ENCODE measurements around the gene FAM76A.
A peak's percentile ranks its signal among the peaks of the same experiment; 100 is the strongest.
"Not testable (repeated sequence)": the region's sequence is repeated elsewhere in the genome, so short reads cannot be mapped to it uniquely, and the experiment has no call there.

The FAM76A gene

DNA sequence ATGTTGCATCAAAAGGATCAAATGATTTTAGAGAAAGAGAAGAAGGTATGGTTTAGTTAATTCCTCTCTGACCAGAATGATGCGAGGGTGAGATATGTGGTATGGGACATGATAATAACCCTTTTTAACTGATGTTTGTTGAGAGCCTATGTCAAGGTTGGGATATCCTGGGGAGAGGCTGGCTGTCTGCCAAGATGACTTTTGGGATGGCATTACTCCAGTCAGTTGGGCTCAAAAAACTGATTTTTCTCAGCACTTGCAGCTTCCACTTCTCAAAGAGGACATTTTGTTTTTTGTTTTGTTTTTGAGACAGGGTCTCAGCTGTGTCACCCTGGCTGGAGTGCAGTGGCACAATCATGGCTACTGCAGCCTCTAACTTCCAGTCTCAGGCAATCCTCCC lies 29.5 kb downstream of the FAM76A start:
- no peaks in the 10 kb centered on the region for H3K9me3 Mint-ChIP-seq
- H3K4me3 Mint-ChIP-seq, result no peak overlapping the region
- H3K4me1 Mint-ChIP-seq (ENCODE audit: low read depth), result peaks cover 2% of the 10 kb centered on the region
- H3K36me3 Mint-ChIP-seq (ENCODE audit: low read depth), result peaks cover 22% of the 10 kb centered on the region
- peak overlapping the region; percentile 31 for H3K27ac Mint-ChIP-seq
- no peaks in the 10 kb centered on the region for H3K27me3 Mint-ChIP-seq (ENCODE audit: low read depth)

DNA sequence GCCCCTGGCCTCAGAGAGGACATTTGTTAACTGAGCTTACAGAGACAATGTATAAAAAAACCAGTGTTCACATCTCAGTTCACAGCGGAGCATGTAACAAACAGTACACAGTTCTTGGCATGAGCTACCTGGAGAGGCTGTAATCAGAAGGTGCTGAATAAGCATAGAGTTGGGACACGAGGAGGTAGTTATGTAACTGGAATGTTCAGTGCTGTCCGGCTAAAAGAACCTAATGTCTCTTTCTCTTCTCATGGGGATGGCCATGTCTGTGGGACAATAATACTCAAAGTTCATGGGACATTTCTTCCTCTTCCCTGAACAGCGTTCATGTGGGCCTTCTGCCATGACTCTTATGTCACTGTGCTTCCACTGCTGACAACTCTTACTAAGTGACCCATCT lies 30.1 kb downstream of the FAM76A start:
- Mint-ChIP-seq H3K27ac (no peak overlapping the region), H3K4me3 (no peak overlapping the region), H3K27me3 (ENCODE audit: low read depth) (no peaks in the 10 kb centered on the region), H3K36me3 (ENCODE audit: low read depth) (peaks cover 20% of the 10 kb centered on the region), H3K9me3 (no peaks in the 10 kb centered on the region), H3K4me1 (ENCODE audit: low read depth) (peaks cover 2% of the 10 kb centered on the region)

DNA sequence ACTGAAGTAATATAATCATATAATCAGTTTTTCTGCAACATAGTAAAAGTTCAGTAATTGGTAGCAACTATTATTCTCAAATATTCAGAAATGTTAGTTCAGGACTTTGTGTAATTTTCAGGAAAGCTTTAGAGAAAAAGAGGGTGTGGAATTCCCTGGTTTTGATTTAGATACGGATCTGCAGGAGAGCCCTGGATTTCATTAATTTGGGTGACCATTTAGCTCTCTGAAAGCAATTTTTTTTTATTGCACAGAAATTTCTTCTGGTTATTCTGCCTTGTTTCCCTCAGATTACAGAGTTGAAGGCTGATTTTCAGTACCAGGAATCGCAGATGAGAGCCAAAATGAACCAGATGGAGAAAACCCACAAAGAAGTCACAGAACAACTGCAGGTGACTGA lies 33.5 kb downstream of the FAM76A start:
- H3K36me3 Mint-ChIP-seq (ENCODE audit: low read depth), result peaks cover 19% of the 10 kb centered on the region
- no peaks in the 10 kb centered on the region for H3K27me3 Mint-ChIP-seq (ENCODE audit: low read depth)
- H3K4me3 Mint-ChIP-seq, result no peak overlapping the region
- no peaks in the 10 kb centered on the region for H3K9me3 Mint-ChIP-seq
- no peaks in the 10 kb centered on the region for H3K4me1 Mint-ChIP-seq (ENCODE audit: low read depth)
- H3K27ac Mint-ChIP-seq, result no peak overlapping the region

DNA sequence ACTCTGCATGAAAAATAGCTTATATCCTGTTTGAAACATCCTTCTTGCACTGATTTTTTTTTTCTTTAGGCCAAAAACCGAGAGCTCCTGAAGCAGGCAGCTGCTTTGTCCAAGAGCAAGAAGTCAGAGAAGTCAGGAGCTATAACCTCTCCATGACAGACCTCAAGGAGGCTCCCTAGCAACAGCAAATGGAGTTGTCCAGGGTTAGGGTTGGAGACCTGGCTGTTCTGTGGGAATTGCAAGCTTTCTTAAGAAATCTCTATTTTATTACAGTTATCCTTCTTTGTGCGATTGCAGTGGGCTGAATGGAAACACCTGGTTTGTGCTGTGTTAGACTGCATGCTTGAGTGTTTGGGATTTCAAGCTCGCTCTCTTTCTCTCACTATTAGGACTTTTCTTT lies 34.7 kb downstream of the FAM76A start:
- H3K27me3 Mint-ChIP-seq (ENCODE audit: low read depth), result no peaks in the 10 kb centered on the region
- no peak overlapping the region for H3K27ac Mint-ChIP-seq
- H3K36me3 Mint-ChIP-seq (ENCODE audit: low read depth), result peaks cover 16% of the 10 kb centered on the region
- no peak overlapping the region for H3K4me3 Mint-ChIP-seq
- no peaks in the 10 kb centered on the region for H3K9me3 Mint-ChIP-seq
- no peaks in the 10 kb centered on the region for H3K4me1 Mint-ChIP-seq (ENCODE audit: low read depth)

DNA sequence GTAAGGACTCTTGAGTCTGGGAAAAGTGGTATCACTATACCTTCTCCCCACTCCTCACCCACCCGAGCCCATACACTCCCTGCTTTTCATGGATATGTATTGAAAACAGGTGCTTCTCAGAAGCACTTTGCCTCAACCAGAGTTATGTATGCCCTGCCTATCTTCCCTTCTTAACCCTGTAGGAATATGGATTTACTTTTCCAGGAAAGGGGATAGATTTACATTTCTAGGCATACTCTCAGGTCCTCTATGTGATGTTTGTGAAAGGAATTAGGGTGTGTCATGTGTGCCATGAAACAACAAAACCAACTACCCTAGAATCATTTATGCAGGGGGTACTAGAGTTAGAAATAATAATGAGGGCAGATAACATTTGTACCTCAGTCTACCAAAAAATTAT lies 36.3 kb downstream of the FAM76A start:
- Mint-ChIP-seq H3K4me3 (no peak overlapping the region), H3K4me1 (ENCODE audit: low read depth) (peaks cover 2% of the 10 kb centered on the region), H3K36me3 (ENCODE audit: low read depth) (peaks cover 16% of the 10 kb centered on the region), H3K27me3 (ENCODE audit: low read depth) (no peaks in the 10 kb centered on the region), H3K9me3 (no peaks in the 10 kb centered on the region), H3K27ac (no peak overlapping the region)

DNA sequence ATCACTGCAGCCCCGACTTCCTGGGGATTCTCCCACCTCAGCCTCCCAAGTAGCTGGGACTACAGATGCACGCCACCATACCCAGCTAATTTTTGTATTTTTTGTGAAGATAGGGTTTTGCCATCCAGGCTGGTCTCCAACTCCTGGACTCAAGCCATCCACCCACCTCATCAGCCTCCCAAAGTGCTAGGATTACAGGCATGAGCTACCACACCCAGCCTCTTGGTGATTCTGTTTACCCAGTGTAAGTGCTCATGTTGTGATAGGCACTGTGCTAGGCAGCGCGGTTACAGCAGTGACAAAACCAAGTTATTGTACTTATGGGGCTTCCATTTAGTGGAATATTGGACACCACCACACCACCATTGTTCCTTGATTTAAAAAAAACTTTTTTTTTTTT lies 37.6 kb downstream of the FAM76A start:
- Mint-ChIP-seq H3K27ac (no peak overlapping the region), H3K27me3 (ENCODE audit: low read depth) (no peaks in the 10 kb centered on the region), H3K4me3 (no peak overlapping the region), H3K9me3 (no peaks in the 10 kb centered on the region), H3K4me1 (ENCODE audit: low read depth) (peaks cover 2% of the 10 kb centered on the region), H3K36me3 (ENCODE audit: low read depth) (peaks cover 12% of the 10 kb centered on the region)

DNA sequence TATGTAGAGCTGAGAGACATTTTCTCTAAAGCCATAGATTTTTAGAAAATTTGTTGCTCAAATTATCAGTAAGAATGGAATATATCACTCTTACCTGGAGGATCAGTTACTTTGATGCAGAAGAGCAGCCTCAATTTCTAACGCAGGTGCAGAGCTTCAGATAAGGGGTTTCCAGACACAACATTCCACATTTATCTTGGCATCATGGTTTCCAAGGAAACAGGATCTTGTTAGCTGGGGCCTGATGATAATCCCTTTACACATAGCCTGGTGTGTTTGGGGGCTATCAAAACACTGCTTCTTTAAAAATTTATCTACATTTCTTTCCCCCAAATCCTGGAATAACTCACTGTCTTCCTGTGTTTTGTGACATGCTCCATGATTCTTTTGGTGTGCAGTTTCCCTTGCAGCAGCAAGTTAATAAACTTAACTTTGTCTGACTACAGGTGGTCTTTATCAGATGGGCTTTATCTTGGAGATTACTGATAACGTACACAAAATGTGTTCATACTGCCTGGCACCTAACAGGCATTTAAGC lies 44.6 kb downstream of the FAM76A start:
- no peak overlapping the region for H3K4me3 Mint-ChIP-seq
- no peaks in the 10 kb centered on the region for H3K9me3 Mint-ChIP-seq
- H3K36me3 Mint-ChIP-seq (ENCODE audit: low read depth), result no peaks in the 10 kb centered on the region
- H3K27me3 Mint-ChIP-seq (ENCODE audit: low read depth), result no peaks in the 10 kb centered on the region
- no peak overlapping the region for H3K27ac Mint-ChIP-seq
- H3K4me1 Mint-ChIP-seq (ENCODE audit: low read depth), result peaks cover 16% of the 10 kb centered on the region

DNA sequence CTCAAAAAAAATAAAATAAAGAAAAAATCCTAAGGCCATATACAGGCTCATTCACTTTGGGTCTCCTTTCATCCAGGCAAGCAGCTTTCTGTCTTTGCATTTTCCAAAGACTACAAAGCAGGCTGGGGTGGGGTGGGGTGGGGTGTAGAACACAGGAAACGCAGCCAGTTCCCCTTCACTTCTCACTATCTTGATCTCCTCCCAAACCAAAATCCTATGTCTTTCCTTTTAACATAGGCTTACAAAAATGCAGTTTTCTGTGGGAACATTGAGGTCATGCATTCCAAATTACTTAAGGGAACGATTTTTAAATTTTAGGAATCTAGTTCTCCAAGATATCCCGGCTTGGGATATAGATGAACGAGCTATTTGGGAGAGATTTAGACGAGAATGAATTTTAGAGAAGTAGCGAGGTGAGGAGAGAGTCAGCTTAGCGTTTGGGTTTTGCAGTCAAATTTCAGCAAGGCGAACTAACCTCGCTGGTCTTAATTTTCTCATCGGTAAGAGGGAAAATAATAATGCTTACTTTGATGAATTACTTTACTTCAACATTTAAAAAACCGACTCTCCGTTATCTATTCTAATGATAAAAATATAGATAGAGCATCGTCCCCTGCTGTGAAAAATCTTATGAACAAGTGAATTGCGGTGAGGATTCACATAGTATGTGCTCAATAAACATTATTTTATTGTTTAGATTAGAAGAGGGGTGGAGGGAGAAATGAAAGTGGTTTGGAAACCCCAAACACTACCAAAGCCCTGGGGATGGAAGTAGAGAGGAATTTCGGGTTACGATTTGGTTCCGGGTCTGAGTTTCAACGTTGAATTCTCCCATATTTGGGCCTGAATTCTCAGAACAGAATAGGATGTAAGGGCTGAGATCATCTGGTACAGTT lies 46.5 kb downstream of the FAM76A start:
- Mint-ChIP-seq H3K27ac (peak overlapping the region; percentile 98), H3K9me3 (no peaks in the 10 kb centered on the region), H3K36me3 (ENCODE audit: low read depth) (peaks cover 9% of the 10 kb centered on the region), H3K4me1 (ENCODE audit: low read depth) (peaks cover 25% of the 10 kb centered on the region), H3K27me3 (ENCODE audit: low read depth) (no peaks in the 10 kb centered on the region), H3K4me3 (peak overlapping the region; percentile 95)

DNA sequence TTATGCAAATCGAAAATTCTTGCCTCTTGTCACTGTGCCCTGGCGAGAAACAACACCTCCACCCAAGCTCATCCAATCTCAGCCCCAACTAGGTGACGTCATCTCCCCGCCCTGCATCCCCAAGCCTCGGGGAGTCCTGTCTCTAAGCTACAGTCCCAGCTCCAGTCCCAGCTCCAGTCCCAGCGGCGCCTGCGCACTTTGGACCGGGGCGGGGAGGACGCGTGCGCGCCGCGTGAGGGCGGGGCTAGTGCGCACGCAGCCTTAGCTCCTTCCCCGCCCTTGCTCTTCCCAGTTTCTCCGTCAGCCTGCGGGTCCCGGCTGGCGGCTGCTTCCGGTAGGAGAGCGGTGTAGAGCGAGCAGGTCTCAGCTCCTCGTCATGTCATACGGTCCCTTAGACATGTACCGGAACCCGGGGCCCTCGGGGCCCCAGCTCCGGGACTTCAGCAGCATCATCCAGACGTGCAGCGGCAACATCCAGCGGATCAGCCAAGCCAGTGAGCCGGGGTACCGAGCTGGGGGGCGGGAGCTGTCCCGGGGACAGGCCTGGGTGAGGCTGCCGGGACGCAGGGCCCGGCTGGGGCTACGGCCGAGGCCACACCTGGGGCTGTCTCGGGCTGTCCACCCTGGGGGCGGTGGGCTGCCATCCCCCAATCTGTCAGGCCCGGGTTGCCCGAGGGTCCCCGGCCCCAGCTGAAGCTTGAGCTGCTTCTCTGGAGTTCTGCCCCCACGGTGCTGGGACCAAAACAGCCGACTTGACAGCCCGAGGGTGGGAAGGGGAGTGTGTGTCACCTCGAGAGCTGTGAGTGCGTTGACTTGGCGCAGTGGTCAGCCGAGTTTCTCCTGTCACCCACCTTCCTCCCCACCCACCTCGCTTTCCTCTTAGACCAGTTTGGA lies 47.4 kb downstream of the FAM76A start, which contains the start of gene STX12:
Gene STX12, plus strand, starts transcription at position 288 of the 894 bp plus-strand sequence. Its CDS starts 89 bp downstream, at position 377.
- peak within 1 kb of the TSS; percentile 98 for H3K27ac Mint-ChIP-seq
- no peaks in the 10 kb centered on the region for H3K27me3 Mint-ChIP-seq (ENCODE audit: low read depth)
- peaks cover 9% of the 10 kb centered on the region for H3K36me3 Mint-ChIP-seq (ENCODE audit: low read depth)
- H3K4me1 Mint-ChIP-seq (ENCODE audit: low read depth), result peaks cover 25% of the 10 kb centered on the region
- no peaks in the 10 kb centered on the region for H3K9me3 Mint-ChIP-seq
- peak within 1 kb of the TSS; percentile 95 for H3K4me3 Mint-ChIP-seq

DNA sequence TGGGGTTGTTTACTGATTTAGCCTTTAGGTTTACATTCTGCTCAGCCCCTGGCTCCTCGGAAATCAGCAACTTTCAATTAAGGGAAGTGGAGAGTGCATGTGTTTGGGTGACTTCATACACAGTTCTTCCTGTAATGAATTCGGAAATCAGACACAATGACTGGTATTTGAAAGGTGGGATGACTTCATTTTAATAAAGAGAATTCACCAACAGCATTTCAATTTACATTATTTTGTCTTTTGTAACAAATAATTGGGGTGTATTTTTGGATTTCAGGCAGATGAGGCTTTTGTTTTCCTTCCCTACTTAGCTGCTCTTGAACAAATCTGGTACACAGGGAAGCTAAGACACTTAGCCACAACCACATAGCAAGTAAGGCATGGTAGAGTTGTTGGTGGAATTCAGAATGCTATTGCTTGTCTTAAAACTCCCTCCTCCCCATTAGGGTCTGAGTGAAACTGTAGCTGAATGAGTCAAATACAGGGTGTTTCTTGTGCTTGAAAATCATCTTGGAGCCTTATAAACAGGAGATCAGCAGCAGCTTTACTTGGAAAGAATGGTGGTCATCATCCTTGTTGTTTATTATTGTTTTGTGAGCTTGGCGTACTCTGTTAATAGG lies 48.2 kb downstream of the FAM76A start:
- H3K4me3 Mint-ChIP-seq, result peak overlapping the region; percentile 95
- no peaks in the 10 kb centered on the region for H3K27me3 Mint-ChIP-seq (ENCODE audit: low read depth)
- peaks cover 9% of the 10 kb centered on the region for H3K36me3 Mint-ChIP-seq (ENCODE audit: low read depth)
- H3K9me3 Mint-ChIP-seq, result no peaks in the 10 kb centered on the region
- H3K27ac Mint-ChIP-seq, result peak overlapping the region; percentile 96
- H3K4me1 Mint-ChIP-seq (ENCODE audit: low read depth), result peaks cover 25% of the 10 kb centered on the region

DNA sequence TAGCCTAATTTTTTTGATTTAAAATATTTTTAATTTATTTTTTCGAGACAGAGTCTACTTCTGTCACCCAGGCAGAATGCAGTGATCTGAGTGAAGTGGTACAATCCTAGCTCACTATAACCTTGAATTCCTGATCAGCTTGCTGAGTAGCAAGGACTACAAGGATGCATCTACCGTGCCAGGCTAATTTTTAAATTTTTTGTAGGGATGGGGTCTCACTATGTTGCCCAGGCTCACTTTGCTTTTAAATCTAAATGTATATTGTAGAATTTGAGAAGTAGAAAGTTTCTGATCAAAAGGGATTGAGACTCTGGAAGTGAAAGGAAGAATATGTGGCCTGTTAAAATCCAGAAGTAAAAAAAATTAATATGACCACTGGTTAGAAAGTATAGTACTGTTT lies 48.9 kb downstream of the FAM76A start:
- Mint-ChIP-seq H3K27ac (no peak overlapping the region), H3K4me1 (ENCODE audit: low read depth) (peaks cover 27% of the 10 kb centered on the region), H3K4me3 (no peak overlapping the region), H3K36me3 (ENCODE audit: low read depth) (peaks cover 9% of the 10 kb centered on the region), H3K9me3 (no peaks in the 10 kb centered on the region), H3K27me3 (ENCODE audit: low read depth) (no peaks in the 10 kb centered on the region)

DNA sequence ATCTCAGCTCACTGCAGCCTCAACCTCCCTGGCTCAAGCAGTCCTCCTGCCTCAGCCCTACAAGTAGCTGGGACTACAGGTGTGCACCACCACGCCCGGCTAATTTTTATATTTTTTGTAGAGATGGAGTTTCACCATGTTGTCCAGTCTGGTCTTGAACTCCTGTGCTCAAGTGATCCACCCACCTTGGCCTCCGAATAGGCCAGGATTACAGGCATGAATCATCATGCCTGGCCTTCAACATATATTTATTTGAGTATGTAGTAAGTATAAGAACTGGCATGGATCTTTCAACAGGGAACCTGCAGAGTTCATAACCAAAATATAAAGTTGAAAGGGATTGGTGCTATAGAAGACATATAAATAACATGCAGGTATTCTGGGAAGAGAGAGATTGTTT lies 49.6 kb downstream of the FAM76A start:
- peaks cover 27% of the 10 kb centered on the region for H3K4me1 Mint-ChIP-seq (ENCODE audit: low read depth)
- H3K27ac Mint-ChIP-seq; H3K27me3 Mint-ChIP-seq (ENCODE audit: low read depth); H3K9me3 Mint-ChIP-seq; H3K4me3 Mint-ChIP-seq; H3K36me3 Mint-ChIP-seq (ENCODE audit: low read depth): not testable (repeated sequence)

DNA sequence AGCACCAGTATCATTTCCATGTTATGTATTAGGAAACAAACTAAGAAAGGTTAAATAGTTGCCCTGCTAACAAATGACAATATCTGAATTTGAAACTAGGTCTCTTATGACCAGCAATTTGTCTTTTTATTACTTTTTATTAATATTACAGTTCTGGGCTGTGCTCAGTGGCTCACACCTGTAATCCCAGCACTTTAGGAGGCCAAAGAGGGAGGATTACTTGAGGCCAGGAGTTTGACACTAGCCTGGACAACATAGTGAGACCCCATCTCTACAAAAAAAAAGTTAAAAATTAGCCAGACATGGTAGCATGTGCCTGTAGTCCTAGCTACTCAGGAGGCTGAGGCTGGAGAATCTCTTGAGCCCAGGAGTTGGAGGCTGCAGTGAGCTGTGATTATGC lies 50.5 kb downstream of the FAM76A start:
- peaks cover 27% of the 10 kb centered on the region for H3K4me1 Mint-ChIP-seq (ENCODE audit: low read depth)
- not testable (repeated sequence) for H3K27ac Mint-ChIP-seq; H3K9me3 Mint-ChIP-seq; H3K36me3 Mint-ChIP-seq (ENCODE audit: low read depth); H3K4me3 Mint-ChIP-seq; H3K27me3 Mint-ChIP-seq (ENCODE audit: low read depth)

DNA sequence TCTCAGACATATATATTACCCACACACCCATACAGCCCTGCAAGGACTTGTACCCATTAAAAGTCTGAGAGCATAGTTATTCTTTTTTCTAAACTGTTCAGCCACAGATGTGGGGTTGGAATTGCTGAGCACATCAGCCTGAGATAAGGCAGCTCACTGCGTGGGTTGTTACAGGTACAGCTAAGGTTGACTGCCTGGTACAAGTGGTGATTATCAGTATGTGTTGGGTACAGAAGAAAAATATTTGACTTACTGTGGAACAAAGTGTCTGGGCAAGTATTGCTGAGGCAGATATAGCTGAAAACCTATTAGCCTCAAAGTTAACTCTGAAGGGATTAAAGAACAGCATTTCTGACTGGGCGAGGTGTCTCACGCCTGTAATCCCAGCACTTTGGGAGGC lies 52.3 kb downstream of the FAM76A start:
- no peaks in the 10 kb centered on the region for H3K9me3 Mint-ChIP-seq
- H3K27ac Mint-ChIP-seq, result no peak overlapping the region
- peaks cover 9% of the 10 kb centered on the region for H3K36me3 Mint-ChIP-seq (ENCODE audit: low read depth)

More for the DNA sequence above, 52.3 kb downstream of the FAM76A start:
- Mint-ChIP-seq H3K4me1 (ENCODE audit: low read depth) (peaks cover 22% of the 10 kb centered on the region), H3K4me3 (no peak overlapping the region), H3K27me3 (ENCODE audit: low read depth) (no peaks in the 10 kb centered on the region)

Data from T-helper 1 cell treated with Interleukin-12 subunit alpha and Interleukin-12 subunit beta and Interleukin-4 antibody, amounts not matched to agents 30 μg/mL and 1 μg/mL, for 36 hours (primary cell).